ENCODE results near the gene S100B. TPM values are rescaled to one million over a fixed set of nuclear protein-coding genes. Genes with fewer than 3 reads are reported as not detected.

S100B gene
- total and polyA plus RNA-seq, 2 experiments from 2014 or later: not detected

GRCh38 chr21:46597031-46597430, 7.9 kb downstream of the S100B start:
- Histone ChIP-seq H3K9me2 (replicated peaks; ENCODE audit: insufficient read depth) (no peaks in the 10 kb centered on the region), H3K36me3 (replicated peaks; ENCODE audit: insufficient read depth, low read depth) (no peaks in the 10 kb centered on the region), H3K4me2 (no peak overlapping the region), H3K79me2 (no peaks in the 10 kb centered on the region), H3K27me3 (no peaks in the 10 kb centered on the region), H2AFZ (no peak overlapping the region), H3K27ac (no peak overlapping the region), H3K4me1 (ENCODE audit: insufficient read depth) (peaks cover 6% of the 10 kb centered on the region), H3K9me3 (ENCODE audit: low read depth) (no peaks in the 10 kb centered on the region), H3K4me3 (no peak overlapping the region), H4K20me1 (ENCODE audit: insufficient read depth, poor library complexity, severe bottlenecking) (no peaks in the 10 kb centered on the region)
- TF ChIP-seq, protein P1, sequence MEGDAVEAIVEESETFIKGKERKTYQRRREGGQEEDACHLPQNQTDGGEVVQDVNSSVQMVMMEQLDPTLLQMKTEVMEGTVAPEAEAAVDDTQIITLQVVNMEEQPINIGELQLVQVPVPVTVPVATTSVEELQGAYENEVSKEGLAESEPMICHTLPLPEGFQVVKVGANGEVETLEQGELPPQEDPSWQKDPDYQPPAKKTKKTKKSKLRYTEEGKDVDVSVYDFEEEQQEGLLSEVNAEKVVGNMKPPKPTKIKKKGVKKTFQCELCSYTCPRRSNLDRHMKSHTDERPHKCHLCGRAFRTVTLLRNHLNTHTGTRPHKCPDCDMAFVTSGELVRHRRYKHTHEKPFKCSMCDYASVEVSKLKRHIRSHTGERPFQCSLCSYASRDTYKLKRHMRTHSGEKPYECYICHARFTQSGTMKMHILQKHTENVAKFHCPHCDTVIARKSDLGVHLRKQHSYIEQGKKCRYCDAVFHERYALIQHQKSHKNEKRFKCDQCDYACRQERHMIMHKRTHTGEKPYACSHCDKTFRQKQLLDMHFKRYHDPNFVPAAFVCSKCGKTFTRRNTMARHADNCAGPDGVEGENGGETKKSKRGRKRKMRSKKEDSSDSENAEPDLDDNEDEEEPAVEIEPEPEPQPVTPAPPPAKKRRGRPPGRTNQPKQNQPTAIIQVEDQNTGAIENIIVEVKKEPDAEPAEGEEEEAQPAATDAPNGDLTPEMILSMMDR (IDR thresholded peaks at IDR 0.05; ENCODE audit: poor library complexity): no peak
- TF ChIP-seq EZH2phosphoT487 (IDR thresholded peaks at IDR 0.05; ENCODE audit: low read depth, severe bottlenecking, unreplicated experiment): no peak
- DNase-seq (ENCODE audit: low spot score): no peak
- WGBS (ENCODE audit: low lambda C conversion rate, missing lambda C conversion rate): 97% methylated on average over 8 of the region's 8 CpGs

GRCh38 chr21:46596201-46596600, 8.7 kb downstream of the S100B start:
- 84% methylated on average over 1 of the region's 1 CpG for WGBS (ENCODE audit: low lambda C conversion rate, missing lambda C conversion rate)
- H3K79me2 ChIP-seq: no peaks in the 10 kb centered on the region
- no peaks in the 10 kb centered on the region for H4K20me1 ChIP-seq (ENCODE audit: insufficient read depth, poor library complexity, severe bottlenecking)
- H3K36me3 ChIP-seq (replicated peaks; ENCODE audit: insufficient read depth, low read depth): no peaks in the 10 kb centered on the region
- H3K4me1 ChIP-seq (ENCODE audit: insufficient read depth): peaks cover 6% of the 10 kb centered on the region
- no peak overlapping the region for H3K27ac ChIP-seq
- DNase-seq (ENCODE audit: low spot score): no peak
- no peak overlapping the region for H3K4me2 ChIP-seq
- H3K4me3 ChIP-seq: no peak overlapping the region
- H2AFZ ChIP-seq: no peak overlapping the region
- no peaks in the 10 kb centered on the region for H3K27me3 ChIP-seq
- no peaks in the 10 kb centered on the region for H3K9me3 ChIP-seq (ENCODE audit: low read depth)
- no peaks in the 10 kb centered on the region for H3K9me2 ChIP-seq (replicated peaks; ENCODE audit: insufficient read depth)
- TF ChIP-seq, protein P1 (IDR thresholded peaks at IDR 0.05; ENCODE audit: poor library complexity): no peak
- TF ChIP-seq EZH2 (IDR thresholded peaks at IDR 0.05; ENCODE audit: borderline replicate concordance): no peak
- no peak for TF ChIP-seq EZH2phosphoT487 (IDR thresholded peaks at IDR 0.05; ENCODE audit: low read depth, severe bottlenecking, unreplicated experiment)

GRCh38 chr21:46594276-46594675, 10.6 kb downstream of the S100B start:
- TF ChIP-seq, protein P1 (IDR thresholded peaks at IDR 0.05; ENCODE audit: poor library complexity): no peak
- no peak for TF ChIP-seq EZH2phosphoT487 (IDR thresholded peaks at IDR 0.05; ENCODE audit: low read depth, severe bottlenecking, unreplicated experiment)
- TF ChIP-seq EZH2 (IDR thresholded peaks at IDR 0.05; ENCODE audit: borderline replicate concordance): no peak
- H2AFZ ChIP-seq: no peak overlapping the region
- WGBS (ENCODE audit: low lambda C conversion rate, missing lambda C conversion rate): 94% methylated on average over 8 of the region's 8 CpGs
- H3K27me3 ChIP-seq: no peaks in the 10 kb centered on the region
- H3K4me3 ChIP-seq: no peak overlapping the region
- no peaks in the 10 kb centered on the region for H3K9me2 ChIP-seq (replicated peaks; ENCODE audit: insufficient read depth)
- no peaks in the 10 kb centered on the region for H3K36me3 ChIP-seq (replicated peaks; ENCODE audit: insufficient read depth, low read depth)
- H3K9me3 ChIP-seq (ENCODE audit: low read depth): no peaks in the 10 kb centered on the region
- H3K4me1 ChIP-seq (ENCODE audit: insufficient read depth): peaks cover 6% of the 10 kb centered on the region
- H4K20me1 ChIP-seq (ENCODE audit: insufficient read depth, poor library complexity, severe bottlenecking): no peaks in the 10 kb centered on the region
- no peak overlapping the region for H3K4me2 ChIP-seq
- no peak overlapping the region for H3K27ac ChIP-seq
- DNase-seq (ENCODE audit: low spot score): no peak
- no peaks in the 10 kb centered on the region for H3K79me2 ChIP-seq

Measured in hepatocyte (in vitro differentiated cells).